ENCODE results near the gene ERAS. TPM values are rescaled to one million over a fixed set of nuclear protein-coding genes. Genes with fewer than 3 reads are reported as not detected.

The ERAS gene
- total RNA-seq, 2 experiments from 2014 or later = 0.60 TPM; not detected in 1

GRCh38 chrX:48801280-48802088, 24.8 kb upstream of the ERAS start, which contains the start of gene HDAC6:
Gene HDAC6 (plus strand): TSS chrX:48802067. CDS start chrX:48802693, 626 bp downstream.
- BruUV-seq (replicated peaks) = no TSS peak
- ChIA-PET POLR2A (interaction anchor here (0.7 to 1.5 kb wide), 3 partner anchors 25 to 153 kb away, joined by 3 to 4 read pairs (median 3); no protein-coding TSS in a partner anchor), CTCF (ENCODE audit: unreplicated experiment) (interaction anchor here (0.5 to 1.0 kb wide), 3 partner anchors 9 to 242 kb away, joined by 3 read pairs; partner anchors contain the start of gene TFE3)
- DNase-seq (ENCODE audit: low spot score) = peak; percentile 98
- Histone ChIP-seq H3K79me2 (ENCODE audit: insufficient read depth, low read depth, low read length) (peaks cover 8% of the 10 kb centered on the region; the same call in 1 of the 2 replicates), H3K4me2 (ENCODE audit: low read length) (peak within 1 kb of the TSS; percentile 97), H3K9me3 (ENCODE audit: low read length) (no peaks in the 10 kb centered on the region), H3K4me1 (ENCODE audit: insufficient read depth, low read length, poor library complexity, severe bottlenecking) (peaks cover 18% of the 10 kb centered on the region), H3K4me3 (ENCODE audit: low read depth, low read length, poor library complexity, severe bottlenecking) (peak within 1 kb of the TSS; percentile 77), H3K27ac (ENCODE audit: low read depth, low read length, poor library complexity, severe bottlenecking) (peak within 1 kb of the TSS; percentile 86), H2AFZ (ENCODE audit: low read length) (peak within 1 kb of the TSS; percentile 69; the same call in 1 of the 2 replicates), H3K36me3 (ENCODE audit: insufficient read depth, low read length) (peaks cover 14% of the 10 kb centered on the region), H3K9me2 (ENCODE audit: insufficient read depth, low read length) (no peaks in the 10 kb centered on the region), H4K20me1 (ENCODE audit: insufficient read depth, low read length) (no peaks in the 10 kb centered on the region)
- TF ChIP-seq CTCF (conservative IDR thresholded peaks at IDR 0.05; ENCODE audit: low read length) = no peak
- TF ChIP-seq EZH2phosphoT487 (IDR thresholded peaks at IDR 0.05; ENCODE audit: borderline replicate concordance, low read depth, low read length) = no peak
- intact Hi-C loops (cut with micrococcal nuclease; ENCODE audit: unreplicated experiment) = loop anchor here (2.0 to 10.0 kb wide), 3 partner anchors 64 to 125 kb away; partner anchors contain the start of genes PQBP1 and TIMM17B

GRCh38 chrX:48802089-48802904, 24.0 kb upstream of the ERAS start:
- Histone ChIP-seq H3K79me2 (ENCODE audit: insufficient read depth, low read depth, low read length) (peaks cover 8% of the 10 kb centered on the region; the same call in 1 of the 2 replicates), H3K9me2 (ENCODE audit: insufficient read depth, low read length) (no peaks in the 10 kb centered on the region), H3K4me1 (ENCODE audit: insufficient read depth, low read length, poor library complexity, severe bottlenecking) (peaks cover 18% of the 10 kb centered on the region), H3K36me3 (ENCODE audit: insufficient read depth, low read length) (peaks cover 14% of the 10 kb centered on the region), H3K9me3 (ENCODE audit: low read length) (no peaks in the 10 kb centered on the region), H3K4me3 (ENCODE audit: low read depth, low read length, poor library complexity, severe bottlenecking) (peak overlapping the region; percentile 77), H2AFZ (ENCODE audit: low read length) (peak overlapping the region; percentile 64; the same call in 1 of the 2 replicates), H3K4me2 (ENCODE audit: low read length) (peak overlapping the region; percentile 97), H3K27ac (ENCODE audit: low read depth, low read length, poor library complexity, severe bottlenecking) (peak overlapping the region; percentile 86), H4K20me1 (ENCODE audit: insufficient read depth, low read length) (no peaks in the 10 kb centered on the region)
- no TSS peak for BruUV-seq (replicated peaks)
- peak; percentile 80 for DNase-seq (ENCODE audit: low spot score)
- CTCF ChIA-PET (ENCODE audit: unreplicated experiment) = interaction anchor here (0.5 to 1.0 kb wide), 3 partner anchors 10 to 241 kb away, joined by 3 read pairs; partner anchors contain the start of gene TFE3
- intact Hi-C loops (cut with micrococcal nuclease; ENCODE audit: unreplicated experiment) = loop anchor here (5.0 to 10.0 kb wide), 2 partner anchors 65 to 93 kb away; partner anchors contain the start of genes PQBP1 and TIMM17B
- TF ChIP-seq CTCF (conservative IDR thresholded peaks at IDR 0.05; ENCODE audit: low read length) (no peak), EZH2phosphoT487 (IDR thresholded peaks at IDR 0.05; ENCODE audit: borderline replicate concordance, low read depth, low read length) (no peak)
- POLR2A ChIA-PET = interaction anchor here (0.7 to 1.5 kb wide), 3 partner anchors 26 to 154 kb away, joined by 3 to 4 read pairs (median 3); no protein-coding TSS in a partner anchor
